Activated T-cell treated with anti-CD3 and anti-CD28 coated beads for 1 hour (primary cell): Measurements from ENCODE around the gene B3GAT1.

Source experiments
- DNase-seq: peaks from one replicate; pipeline ENCODE4 v3.0.0-alpha.2; 2020; ENCODE audit warnings: low read depth

Gene B3GAT1

DNA sequence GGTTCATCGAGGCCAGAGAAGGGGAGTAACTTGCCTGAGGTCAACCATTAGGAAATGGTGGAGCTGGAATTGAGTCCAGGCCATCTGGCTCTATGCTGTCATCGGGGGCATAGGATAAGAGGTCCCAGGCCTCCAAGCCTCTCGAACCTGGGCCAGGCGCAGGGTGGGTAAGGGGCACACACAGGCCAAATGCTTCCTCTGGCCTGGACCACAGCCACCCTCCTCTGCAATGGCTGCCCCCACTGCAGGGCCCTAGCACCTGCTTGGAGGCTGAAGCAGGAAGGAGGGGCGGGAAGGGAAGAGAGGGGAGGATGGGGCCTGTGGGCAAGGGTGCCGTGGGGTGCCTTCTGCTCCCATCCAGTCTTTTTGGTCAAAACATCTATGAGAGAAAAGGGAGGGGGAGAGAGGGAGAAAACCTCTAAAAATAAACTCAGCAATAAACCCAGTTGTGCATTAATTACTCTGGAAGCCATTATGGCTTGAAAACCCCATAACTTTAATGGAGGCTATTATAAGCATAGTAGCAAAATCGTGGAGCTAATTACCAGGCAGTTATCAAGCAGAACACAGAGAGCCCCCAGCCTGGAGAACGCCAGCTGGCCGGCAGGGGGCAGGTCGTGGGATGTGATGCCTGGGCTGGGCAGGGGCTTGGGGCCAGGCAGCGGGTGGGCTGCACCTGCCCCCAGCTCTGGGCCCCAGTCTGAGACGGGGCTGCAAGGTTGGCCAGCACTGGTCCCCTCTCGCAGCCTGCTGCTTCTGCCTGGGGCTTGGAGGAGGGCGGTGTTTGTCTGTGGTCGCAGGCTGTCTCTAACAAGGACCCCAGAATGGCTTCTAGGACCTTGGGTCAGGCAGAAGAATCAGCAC lies 21.1 kb downstream of the B3GAT1 start:
- DNase-seq, result no peak

DNA sequence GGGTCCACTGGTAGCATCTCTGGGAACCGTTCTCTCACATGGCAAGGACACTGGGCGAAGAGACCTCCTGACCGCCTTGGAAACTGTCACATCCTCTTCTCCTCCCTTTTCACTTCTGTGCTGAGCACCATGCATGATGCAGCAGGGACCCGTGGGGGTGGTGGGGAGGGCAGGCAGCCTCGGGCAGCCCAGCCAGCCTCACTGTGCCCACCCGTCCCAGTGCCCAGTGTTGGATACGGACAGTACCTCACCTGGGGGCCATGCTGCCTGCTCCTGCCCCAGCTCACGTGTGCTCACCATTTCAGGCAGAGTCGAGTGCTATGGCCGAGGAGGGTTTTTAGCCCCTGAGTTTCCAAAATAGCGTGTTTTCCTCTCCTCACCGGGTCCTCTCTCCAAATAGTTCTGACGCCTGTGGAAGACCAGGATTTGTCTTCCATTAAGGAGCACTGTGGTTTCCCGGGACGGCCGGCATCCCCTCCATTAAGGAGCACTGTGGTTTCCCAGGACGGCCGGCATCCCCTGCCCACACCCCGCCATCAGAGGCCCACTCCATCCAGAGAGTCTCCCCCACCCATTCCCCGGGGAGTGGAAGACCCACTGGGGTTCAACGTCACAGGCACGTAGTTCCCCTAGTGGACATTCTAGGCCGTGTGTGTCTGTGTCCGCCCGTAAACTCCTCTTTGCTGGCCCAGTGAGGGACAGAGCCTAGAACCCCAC lies 22.4 kb downstream of the B3GAT1 start:
- no peak for DNase-seq

DNA sequence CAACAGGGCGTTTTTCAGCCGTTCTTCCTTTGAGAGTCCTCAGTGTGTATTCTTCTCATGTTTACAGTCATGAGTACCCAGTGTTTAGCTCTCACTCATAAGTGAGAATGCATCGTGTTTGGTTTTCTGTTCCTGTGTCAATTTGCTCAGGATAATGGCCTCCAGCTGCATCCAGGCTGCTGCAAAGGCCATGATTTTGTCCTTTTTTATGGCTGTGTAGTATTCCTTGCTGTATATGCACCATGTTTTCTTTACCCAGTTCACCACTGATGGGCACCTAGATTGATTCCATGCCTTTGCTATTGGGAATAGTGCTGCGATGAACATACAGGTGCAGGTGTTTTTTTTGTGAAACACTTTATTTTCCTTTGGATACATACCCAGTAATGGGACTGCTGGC lies 23.5 kb downstream of the B3GAT1 start:
- DNase-seq, result no peak

GRCh38 chr11:134387501-134387900 lies 24.5 kb downstream of the B3GAT1 start:
- DNase-seq, result no peak

GRCh38 chr11:134386945-134387344 lies 25.1 kb downstream of the B3GAT1 start:
- DNase-seq, result no peak

GRCh38 chr11:134385774-134386565 lies 26.1 kb downstream of the B3GAT1 start:
- DNase-seq, result no peak

- no peak for DNase-seq
Observed at GRCh38 chr11:134385171-134385570, 26.9 kb downstream of the B3GAT1 start.

DNA sequence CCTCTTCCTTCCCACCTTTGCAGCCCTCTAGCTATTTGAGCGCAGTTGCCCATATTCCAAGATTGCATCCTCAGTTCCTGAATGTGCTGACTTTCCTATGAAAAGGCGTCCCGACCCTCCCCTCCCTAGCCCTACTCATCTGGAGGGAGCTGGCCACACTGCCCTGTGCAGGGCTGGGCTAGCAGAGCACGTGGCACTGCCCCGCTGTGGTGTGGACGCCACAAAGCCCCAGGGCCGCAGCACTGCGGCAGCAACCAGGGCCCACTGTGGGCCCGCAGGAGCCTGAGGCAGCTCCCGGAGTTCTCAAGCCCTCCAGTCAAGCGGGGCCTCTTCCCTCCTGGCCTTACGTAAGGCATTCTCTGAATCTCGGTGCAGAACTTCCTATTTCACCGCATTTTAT lies 27.6 kb downstream of the B3GAT1 start:
- DNase-seq, result no peak

GRCh38 chr11:134383576-134384221 lies 28.3 kb downstream of the B3GAT1 start:
- no peak for DNase-seq

GRCh38 chr11:134382830-134383229 lies 29.2 kb downstream of the B3GAT1 start:
- no peak for DNase-seq

GRCh38 chr11:134382257-134382656 lies 29.8 kb downstream of the B3GAT1 start:
- DNase-seq, result no peak

- DNase-seq, result no peak
Observed at GRCh38 chr11:134380785-134381184, 31.3 kb downstream of the B3GAT1 start.

DNA sequence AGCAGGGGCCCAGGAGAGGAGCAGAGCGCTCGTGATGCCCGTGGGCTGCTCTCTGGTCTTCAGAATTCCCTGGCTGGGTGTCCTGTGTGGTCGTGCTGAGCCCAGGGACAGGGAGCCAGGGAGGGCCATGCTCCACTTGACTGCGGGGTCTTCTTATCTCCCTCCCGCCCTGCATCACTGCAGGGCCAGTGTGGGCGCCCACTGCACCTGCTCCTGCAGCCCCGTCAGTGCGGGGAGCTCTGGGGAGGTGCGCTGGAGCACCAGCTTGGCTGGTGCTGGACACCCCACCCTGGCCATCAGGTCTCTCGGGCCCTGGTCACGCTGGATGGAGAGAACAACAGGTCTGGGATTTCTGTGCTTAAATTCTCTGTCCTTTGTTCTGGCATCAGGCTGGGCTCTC lies 31.8 kb downstream of the B3GAT1 start:
- DNase-seq, result no peak

DNA sequence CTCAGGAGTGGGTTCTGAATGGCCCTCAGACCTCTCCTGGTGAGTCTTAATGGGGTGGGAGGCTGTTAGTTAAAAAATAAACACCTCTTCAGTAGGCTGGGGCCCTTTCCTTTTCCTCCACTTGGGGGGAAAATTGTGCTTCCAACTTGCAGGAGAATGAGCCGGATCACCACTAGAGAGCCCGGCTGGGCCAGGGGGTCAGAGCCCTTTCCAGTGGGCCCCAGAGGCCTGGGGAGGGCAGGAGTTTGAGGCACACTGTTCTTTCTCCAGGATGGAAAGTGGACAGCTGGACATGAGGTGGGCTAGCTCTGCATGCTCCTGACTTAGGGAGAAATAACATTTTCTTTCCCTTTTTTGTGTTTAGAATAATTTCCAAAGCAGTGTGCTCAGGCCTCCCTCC lies 32.8 kb downstream of the B3GAT1 start:
- DNase-seq, result no peak

GRCh38 chr11:134377876-134378275 lies 34.2 kb downstream of the B3GAT1 start:
- no peak for DNase-seq

- DNase-seq, result no peak
Observed at GRCh38 chr11:134376150-134376921, 35.7 kb downstream of the B3GAT1 start.

DNA sequence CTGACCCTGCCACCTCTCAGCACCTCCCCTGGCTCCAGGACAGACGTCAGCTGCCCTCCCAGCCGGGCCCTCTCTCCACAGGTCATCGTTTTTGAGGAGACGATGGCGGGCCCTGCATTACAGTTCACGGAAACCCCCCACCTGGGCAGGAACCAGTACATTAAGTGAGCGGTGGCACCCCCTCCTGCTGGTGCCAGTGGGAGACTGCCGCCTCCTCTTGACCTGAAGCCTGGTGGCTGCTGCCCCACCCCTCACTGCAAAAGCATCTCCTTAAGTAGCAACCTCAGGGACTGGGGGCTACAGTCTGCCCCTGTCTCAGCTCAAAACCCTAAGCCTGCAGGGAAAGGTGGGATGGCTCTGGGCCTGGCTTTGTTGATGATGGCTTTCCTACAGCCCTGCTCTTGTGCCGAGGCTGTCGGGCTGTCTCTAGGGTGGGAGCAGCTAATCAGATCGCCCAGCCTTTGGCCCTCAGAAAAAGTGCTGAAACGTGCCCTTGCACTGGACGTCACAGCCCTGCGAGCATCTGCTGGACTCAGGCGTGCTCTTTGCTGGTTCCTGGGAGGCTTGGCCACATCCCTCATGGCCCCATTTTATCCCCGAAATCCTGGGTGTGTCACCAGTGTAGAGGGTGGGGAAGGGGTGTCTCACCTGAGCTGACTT lies 37.0 kb downstream of the B3GAT1 start:
- DNase-seq, result no peak

- no peak for DNase-seq
Observed at GRCh38 chr11:134374171-134374570, 37.9 kb downstream of the B3GAT1 start.

DNA sequence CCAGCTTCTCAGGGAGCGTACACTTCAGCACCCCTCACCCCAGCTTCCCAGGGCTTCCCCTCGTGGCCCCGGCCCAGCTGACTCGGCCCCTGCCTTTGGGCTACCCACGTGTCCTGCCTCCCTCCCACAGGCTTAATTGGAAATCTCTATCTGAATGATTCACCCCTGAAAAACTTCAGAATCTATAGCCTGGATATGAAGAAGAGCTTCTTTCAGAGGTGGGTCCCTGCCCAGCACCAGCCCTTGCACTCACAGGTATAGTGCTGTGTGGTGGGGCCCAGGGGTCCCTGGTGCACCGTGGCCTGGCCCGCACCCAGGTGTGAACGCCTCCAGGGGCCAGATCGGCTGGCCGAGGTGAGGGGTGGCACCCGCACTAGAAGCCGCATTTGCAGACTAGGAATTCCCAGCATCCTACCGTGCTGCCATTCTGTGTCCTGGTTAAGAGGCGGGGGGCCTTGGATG lies 38.4 kb downstream of the B3GAT1 start:
- no peak for DNase-seq

DNA sequence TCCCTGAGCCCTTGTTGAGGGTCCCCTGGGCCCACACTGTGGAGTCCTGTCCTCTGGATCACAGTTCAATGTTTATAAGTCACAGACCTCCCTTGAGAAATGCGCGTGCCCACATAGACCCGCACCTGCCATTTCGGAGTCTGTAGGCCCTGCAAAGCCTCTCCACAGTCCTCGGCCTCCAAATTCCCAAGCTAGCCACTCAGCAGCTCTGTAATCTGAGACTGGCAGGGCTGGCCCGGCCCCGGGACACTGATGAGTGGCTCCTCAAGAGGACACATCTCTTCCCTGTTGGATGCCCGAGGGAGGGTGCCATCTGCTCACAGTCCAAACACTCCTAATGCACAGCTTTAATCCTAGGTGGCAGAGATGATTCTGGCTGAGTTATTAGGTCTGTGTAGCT lies 39.1 kb downstream of the B3GAT1 start:
- no peak for DNase-seq

GRCh38 chr11:134372536-134372935 lies 39.5 kb downstream of the B3GAT1 start:
- no peak for DNase-seq
